ENCODE results near the gene CXCL16.
"Not testable (repeated sequence)": the region's sequence is repeated elsewhere in the genome, so short reads cannot be mapped to it uniquely, and the experiment has no call there.

Gene CXCL16

DNA sequence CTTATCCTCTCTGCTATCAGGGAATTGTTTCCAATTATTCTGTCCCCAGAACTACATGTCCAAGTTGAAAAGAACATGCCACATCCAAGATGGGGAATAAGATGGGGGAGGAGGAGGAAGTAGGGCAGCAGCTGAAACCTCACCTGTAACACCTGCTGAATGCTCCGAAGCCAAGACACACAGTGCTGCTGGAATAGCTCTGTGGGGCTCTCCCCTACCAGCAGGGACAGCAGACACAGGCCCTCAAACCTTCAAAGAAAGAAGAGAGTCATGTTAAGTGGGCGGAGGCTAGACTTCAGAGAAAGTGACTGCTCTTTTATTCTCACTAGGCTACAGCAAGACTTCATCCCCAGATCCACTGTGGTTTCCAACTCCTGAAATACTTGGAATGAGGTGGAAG lies 49.0 kb downstream of the CXCL16 start:
- DNase-seq, result no peak

DNA sequence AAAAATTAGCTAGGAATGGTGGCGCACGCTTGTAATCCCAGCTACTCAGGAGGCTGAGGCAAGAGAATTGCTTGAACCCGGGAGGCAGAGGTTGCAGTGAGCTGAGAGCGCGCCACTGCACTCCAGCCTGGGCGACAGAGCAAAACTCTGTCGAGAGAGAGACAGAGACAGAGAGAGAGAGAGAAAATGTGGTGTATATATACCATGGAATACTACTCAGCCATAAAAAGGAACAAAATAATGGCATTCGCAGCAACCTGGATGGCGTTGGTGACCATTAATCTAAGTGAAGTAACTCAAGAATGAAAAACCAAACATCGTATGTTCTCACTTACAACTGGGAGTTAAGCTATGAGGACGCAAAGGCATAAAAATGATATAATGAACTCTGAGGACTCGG lies 49.9 kb downstream of the CXCL16 start:
- DNase-seq, result not testable (repeated sequence)

DNA sequence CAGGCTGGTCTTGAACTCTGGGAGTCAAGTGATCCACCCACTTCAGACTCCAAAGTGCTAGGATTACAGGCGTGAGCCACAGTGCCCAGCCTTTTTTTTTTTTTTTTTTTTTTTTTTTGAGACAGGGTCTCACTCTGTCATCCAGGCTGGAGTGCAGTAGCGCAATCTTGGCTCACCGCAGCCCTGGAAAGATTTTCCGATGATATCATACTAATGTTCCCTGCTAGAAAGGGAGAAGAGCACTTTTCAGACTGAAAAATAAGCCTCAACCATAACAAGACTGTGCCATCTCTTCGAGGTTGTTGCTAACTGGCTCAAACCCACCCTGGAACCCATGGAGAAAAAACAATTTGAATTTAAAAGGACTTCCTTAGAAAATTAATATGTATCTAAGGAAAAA lies 56.0 kb downstream of the CXCL16 start:
- DNase-seq, result not testable (repeated sequence)

Measured in NCI-H2107 (cell line).